Stimulated activated CD8-positive, alpha-beta memory T cell treated with anti-CD3 and anti-CD28 coated beads, Interleukin-7, amount 100 ng/mL, for 1 hour (primary cell): ENCODE data around the gene ANKZF1.

Source experiments
- DNase-seq, 2 donors: peaks; one replicate each; pipeline ENCODE4 v3.0.0-alpha.2; 2020; ENCODE audit warnings: low read depth in 2 of 2

The ANKZF1 gene

GRCh38 chr2:219207884-219208740 lies 21.5 kb upstream of the ANKZF1 start:
- DNase-seq: no peak

GRCh38 chr2:219209236-219210195 lies 20.1 kb upstream of the ANKZF1 start:
- DNase-seq: no peak

- no peak for DNase-seq
Observed at GRCh38 chr2:219210196-219210885, 19.3 kb upstream of the ANKZF1 start.

- no peak for DNase-seq
Observed at GRCh38 chr2:219210886-219211362, 18.7 kb upstream of the ANKZF1 start.

DNA sequence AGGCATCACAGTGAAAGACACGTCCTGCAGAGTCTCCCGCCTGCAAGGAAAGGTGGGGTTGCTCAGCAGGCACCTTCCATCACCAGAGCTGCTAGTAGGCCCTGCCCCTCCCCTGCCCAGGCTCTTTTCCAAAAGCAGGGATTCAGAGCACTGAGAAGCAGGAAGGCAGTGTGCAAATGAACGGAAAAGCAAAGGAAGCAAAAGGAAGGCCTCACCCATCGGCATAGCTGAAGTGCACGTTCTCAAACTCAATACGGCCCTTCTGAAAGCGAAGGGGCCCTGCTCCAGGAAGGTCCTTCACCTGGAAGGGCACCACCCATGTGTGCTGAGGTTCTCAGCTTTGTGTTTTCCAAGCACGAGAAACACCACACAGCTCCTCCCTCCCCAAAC lies 16.6 kb upstream of the ANKZF1 start:
- no peak for DNase-seq

GRCh38 chr2:219213486-219214071 lies 16.0 kb upstream of the ANKZF1 start:
- no peak for DNase-seq

- DNase-seq: no peak
Observed at GRCh38 chr2:219214141-219214540, 15.5 kb upstream of the ANKZF1 start.

DNA sequence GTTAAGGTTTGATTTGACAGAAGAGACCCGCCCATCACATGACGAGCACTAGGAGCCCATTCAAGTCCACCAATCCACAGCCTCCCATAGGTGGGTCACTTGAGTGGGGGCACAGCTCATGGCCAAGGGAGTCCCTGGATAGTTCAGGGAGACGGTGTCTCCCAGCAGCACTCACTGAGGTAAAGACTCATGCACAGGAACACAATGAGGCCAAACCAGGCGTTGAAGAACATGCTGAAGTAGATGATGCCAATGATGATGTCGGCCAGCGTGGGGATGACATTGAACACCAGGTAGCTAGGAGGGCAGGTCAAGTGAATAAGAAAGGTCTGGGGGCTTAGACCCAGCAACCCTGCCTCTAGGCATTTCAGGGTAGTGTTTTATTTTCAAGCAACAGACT lies 14.8 kb upstream of the ANKZF1 start:
- no peak for DNase-seq

DNA sequence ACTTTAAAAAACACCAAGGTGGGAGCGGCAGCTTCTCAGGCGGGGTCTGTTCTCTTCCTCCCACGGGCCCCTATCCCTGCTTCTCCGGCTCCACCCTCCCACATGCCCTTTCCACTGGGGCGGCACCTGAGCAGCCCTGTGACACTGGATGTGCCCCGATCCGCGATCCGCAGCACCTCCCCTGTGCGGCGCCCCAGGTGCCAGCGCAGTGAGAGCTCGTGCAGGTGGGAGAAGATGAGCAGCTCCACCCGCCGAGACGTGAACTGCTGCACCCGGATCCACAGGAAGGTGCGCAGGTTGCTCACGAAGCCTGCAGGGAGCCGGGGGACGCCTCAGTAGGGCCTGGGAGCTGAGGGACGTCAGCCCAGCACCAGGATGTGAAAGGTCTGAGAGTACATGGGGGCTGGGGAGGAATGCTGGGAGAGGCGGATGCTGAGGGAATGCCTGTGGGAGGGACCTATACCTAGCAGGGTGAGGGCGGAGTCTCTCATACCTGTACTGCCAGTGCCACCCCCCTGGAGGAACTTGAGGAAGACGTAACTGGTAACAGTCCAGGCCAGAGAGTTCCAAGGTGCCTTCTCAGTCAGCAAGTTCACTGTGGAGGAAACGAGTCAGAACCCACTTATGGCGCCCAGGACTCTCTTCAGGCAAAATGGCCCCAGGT lies 13.6 kb upstream of the ANKZF1 start:
- no peak for DNase-seq

- DNase-seq: no peak
Observed at GRCh38 chr2:219216535-219216915, 13.1 kb upstream of the ANKZF1 start.

DNA sequence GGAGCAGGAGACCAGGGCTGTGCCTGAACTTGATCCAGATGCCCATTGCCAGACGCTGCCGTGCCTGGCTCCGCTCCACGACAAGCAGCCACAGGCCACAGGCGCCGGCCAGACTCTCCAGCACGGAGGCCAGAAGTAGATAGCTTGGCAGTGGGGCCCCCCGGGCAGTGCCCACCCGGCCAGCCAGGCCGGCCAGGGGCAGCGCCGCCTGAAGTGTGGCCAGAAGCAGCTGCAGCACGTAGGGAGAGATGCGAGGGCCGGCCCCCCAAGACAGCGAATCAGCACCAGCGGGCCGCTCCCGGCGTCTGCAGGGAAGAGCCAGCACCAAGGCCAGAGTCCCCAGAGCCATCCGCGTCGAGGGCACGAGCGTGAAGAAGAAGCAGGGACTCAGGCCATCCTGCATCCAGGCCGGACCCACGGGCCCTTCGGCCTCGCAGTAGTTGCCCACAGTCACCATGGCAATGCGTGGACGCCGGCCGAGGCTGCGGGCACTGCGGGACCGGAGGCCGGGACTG lies 11.3 kb upstream of the ANKZF1 start:
- no peak for DNase-seq

DNA sequence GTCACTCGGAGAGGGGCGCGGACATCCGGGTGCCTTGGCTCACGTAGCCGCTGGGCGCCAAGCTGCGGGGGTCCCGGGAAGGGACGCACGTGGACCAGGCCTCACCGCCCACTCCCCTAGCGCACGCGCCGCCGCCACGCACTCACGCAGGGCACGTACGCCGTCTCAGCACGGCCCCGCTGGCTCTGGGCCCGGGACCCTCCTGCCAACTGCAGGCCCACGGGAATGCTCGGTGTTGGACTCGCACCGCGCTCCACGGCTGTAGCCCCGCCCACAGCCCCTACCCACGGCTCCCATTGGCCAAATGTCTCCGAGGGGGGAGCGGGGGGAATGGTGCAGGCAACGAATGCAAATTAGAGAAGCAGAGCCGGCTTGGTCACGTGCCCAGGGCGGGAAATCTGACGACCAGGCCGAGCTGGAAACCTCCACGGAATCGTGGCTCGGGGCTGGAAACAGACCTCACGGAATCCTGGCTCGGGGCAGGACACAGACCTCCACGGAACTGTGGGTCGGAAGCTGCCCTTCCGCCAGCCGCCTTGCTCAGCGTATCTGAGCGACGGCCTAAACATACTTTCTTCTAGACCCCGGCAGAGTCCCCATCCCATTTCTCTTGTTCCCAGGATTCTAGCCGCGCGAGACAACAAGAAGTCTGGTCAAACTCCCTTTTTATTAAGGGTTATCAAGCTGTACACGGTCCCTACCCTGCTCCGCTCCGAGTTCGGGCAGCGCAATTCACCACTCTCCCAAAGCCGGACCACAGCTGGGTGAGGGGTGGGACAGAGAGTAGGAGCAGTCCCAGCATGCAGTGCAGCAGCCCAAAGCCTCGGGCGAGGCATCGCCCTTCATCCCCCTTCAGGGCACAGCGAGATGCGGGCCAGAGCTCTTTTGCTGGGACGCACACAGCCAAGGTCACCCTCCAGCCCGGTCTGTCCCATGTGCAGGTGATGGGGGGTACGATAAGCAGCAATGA lies 10.6 kb upstream of the ANKZF1 start, which contains the start of gene ABCB6:
Gene ABCB6 (minus strand): TSS at position 227 of the 970 bp plus-strand sequence. CDS start 285 bp downstream, outside the sequence.
- DNase-seq: peak; percentile 51 to 60

GRCh38 chr2:219219784-219220532 lies 9.6 kb upstream of the ANKZF1 start:
- DNase-seq: no peak

GRCh38 chr2:219220652-219221402 lies 8.8 kb upstream of the ANKZF1 start:
- no peak for DNase-seq

- DNase-seq: no peak
Observed at GRCh38 chr2:219221957-219222518, 7.6 kb upstream of the ANKZF1 start.

GRCh38 chr2:219223831-219224610 lies 5.6 kb upstream of the ANKZF1 start:
- DNase-seq: no peak

GRCh38 chr2:219225350-219225749 lies 4.3 kb upstream of the ANKZF1 start:
- no peak for DNase-seq
